Measurements from ENCODE around the gene PLA2G4B. TPM values are rescaled to one million over a fixed set of nuclear protein-coding genes. Genes with fewer than 3 reads are reported as not detected.

The PLA2G4B gene
- total RNA-seq, 4 donors from 2014 or later: 0.13 to 11.5 TPM; not detected in 2

- in situ Hi-C loops (cut with MboI; ENCODE audit: low sequenced_read_pairs in 4 of 4) (no loop called here), intact Hi-C loops (cut with DNase I; ENCODE audit: low total_unique reads) (no loop called here)
- H3K4me1 ChIP-seq: peaks cover 17 to 23% of the 10 kb centered on the region in 2 donors
- ATAC-seq: no peak
- no peak for TF ChIP-seq POLR2A (IDR thresholded peaks at IDR 0.05)
- TF ChIP-seq, protein P1, sequence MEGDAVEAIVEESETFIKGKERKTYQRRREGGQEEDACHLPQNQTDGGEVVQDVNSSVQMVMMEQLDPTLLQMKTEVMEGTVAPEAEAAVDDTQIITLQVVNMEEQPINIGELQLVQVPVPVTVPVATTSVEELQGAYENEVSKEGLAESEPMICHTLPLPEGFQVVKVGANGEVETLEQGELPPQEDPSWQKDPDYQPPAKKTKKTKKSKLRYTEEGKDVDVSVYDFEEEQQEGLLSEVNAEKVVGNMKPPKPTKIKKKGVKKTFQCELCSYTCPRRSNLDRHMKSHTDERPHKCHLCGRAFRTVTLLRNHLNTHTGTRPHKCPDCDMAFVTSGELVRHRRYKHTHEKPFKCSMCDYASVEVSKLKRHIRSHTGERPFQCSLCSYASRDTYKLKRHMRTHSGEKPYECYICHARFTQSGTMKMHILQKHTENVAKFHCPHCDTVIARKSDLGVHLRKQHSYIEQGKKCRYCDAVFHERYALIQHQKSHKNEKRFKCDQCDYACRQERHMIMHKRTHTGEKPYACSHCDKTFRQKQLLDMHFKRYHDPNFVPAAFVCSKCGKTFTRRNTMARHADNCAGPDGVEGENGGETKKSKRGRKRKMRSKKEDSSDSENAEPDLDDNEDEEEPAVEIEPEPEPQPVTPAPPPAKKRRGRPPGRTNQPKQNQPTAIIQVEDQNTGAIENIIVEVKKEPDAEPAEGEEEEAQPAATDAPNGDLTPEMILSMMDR (IDR thresholded peaks at IDR 0.05 in 4 of 5, conservative IDR thresholded peaks at IDR 0.05 in 1 of 5): no peak
- no peaks in the 10 kb centered on the region for H3K27me3 ChIP-seq
- no peaks in the 10 kb centered on the region for H3K9me3 ChIP-seq
- peaks cover 0 to 10% of the 10 kb centered on the region in 2 donors for H3K36me3 ChIP-seq
- DNase-seq: no peak
- H3K4me3 ChIP-seq: no peak overlapping the region
- H3K27ac ChIP-seq: no peak overlapping the region
Measured at GRCh38 chr15:41895957-41896356, 57.3 kb downstream of the PLA2G4B start.

DNA sequence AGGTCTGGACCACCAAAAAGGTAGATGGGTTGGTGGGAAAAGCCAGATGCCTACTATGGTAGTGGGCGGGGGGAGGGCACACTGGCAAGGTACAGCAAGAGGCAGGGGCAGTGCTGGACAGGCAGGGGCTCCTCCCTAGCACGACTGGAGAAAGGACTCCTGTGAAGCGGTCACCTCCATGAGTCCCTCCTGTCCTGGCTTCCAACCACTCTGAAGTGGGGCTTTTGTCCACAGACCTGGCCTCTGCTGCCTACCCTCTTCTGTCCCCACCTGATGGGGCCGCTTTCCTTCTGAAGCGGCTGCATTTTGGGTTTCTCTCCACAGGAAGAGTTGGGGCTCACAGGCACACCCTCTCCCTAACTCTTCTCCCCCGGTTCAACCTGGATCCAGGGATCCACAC, 57.9 kb downstream of the PLA2G4B start:
- no peak for ATAC-seq
- H3K36me3 ChIP-seq: peaks cover 0 to 10% of the 10 kb centered on the region in 2 donors
- in situ Hi-C loops (cut with MboI; ENCODE audit: low sequenced_read_pairs in 4 of 4) (no loop called here), intact Hi-C loops (cut with DNase I; ENCODE audit: low total_unique reads) (no loop called here)
- no peak for DNase-seq
- no peaks in the 10 kb centered on the region for H3K9me3 ChIP-seq
- H3K27ac ChIP-seq: no peak overlapping the region
- no peak overlapping the region for H3K4me3 ChIP-seq
- TF ChIP-seq, protein P1 (IDR thresholded peaks at IDR 0.05 in 4 of 5, conservative IDR thresholded peaks at IDR 0.05 in 1 of 5): no peak
- no peak for TF ChIP-seq POLR2A (IDR thresholded peaks at IDR 0.05)
- H3K27me3 ChIP-seq: no peaks in the 10 kb centered on the region
- H3K4me1 ChIP-seq: peaks cover 17 to 23% of the 10 kb centered on the region in 2 donors

DNA sequence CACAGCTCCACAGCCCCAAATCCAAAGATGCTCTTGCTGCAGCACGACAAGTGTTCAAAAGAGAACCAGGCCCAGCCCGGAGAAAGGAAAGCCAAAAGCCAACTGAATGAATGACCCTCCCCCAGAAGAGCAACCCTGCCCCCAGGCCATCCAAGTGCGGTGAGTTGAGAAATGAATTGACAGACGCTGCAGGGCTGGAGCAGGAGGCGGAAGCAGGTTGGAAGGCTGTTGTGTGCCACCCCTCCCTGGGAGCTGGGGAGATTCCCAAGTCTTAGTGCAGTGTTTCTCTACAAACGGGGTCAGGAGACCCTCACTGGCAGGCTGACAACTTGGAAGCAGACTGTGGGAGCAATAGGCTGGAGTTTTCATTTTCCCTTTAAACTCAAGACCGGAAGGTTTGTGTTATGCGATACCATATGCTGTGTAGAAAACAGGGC, 58.7 kb downstream of the PLA2G4B start:
- Histone ChIP-seq H3K4me1 (peaks cover 17 to 20% of the 10 kb centered on the region in 2 donors), H3K36me3 (peaks cover 0 to 10% of the 10 kb centered on the region in 2 donors), H3K4me3 (no peak overlapping the region), H3K9me3 (no peaks in the 10 kb centered on the region), H3K27me3 (no peaks in the 10 kb centered on the region), H3K27ac (no peak overlapping the region)
- in situ Hi-C loops (cut with MboI; ENCODE audit: low sequenced_read_pairs in 4 of 4): no loop called here
- ATAC-seq (no peak), DNase-seq (no peak)
- intact Hi-C loops (cut with DNase I; ENCODE audit: low total_unique reads): no loop called here
- TF ChIP-seq POLR2A (IDR thresholded peaks at IDR 0.05): no peak
- TF ChIP-seq, protein P1 (IDR thresholded peaks at IDR 0.05 in 4 of 5, conservative IDR thresholded peaks at IDR 0.05 in 1 of 5): no peak

Small RNAs within 50 kb of the gene (microRNA-seq; reads per million reads assigned to microRNA genes)
- gene MIR4310 (ENCODE audit: borderline replicate concordance in 2 of 2): 0 reads per million in 2 donors

Other genes with a start within 250 kb of the PLA2G4B start
- gene MGA, start 178.4 kb upstream of the PLA2G4B start, total RNA-seq: 10 to 100 TPM; 17.0 to 27.8 (median 23.6) TPM
- 1 to 10 TPM; 4.2 to 8.4 (median 5.4) TPM for gene MAPKBP1, start 64.4 kb upstream of the PLA2G4B start, total RNA-seq
- gene JMJD7, start 10.8 kb upstream of the PLA2G4B start, total RNA-seq: 1 to 10 TPM; 1.7 to 7.6 (median 3.9) TPM
- gene SPTBN5, start 55.2 kb downstream of the PLA2G4B start, total RNA-seq: under 1 TPM in 3 of 4 donors, not detected in 1; 0.03 to 0.05 (median 0.04) TPM
- 1 to 10 TPM; 3.8 to 7.1 (median 4.3) TPM for gene EHD4, start 133.7 kb downstream of the PLA2G4B start, total RNA-seq
- gene PLA2G4E, start 182.2 kb downstream of the PLA2G4B start, total RNA-seq: not detected